HEK293T (cell line): ENCODE results near the gene POLD1.

Experiments used
- CTCF ChIA-PET: fragments of 350-600 bp; formaldehyde crosslinking; extraction: SDS; loops from one replicate; lab custom pipeline; 2021; ENCODE audit warnings: antibody characterized with exemption, inconsistent platforms; lab: Yijun Ruan, JAX
- POLR2A ChIA-PET: fragments of 350-600 bp; formaldehyde crosslinking; extraction: SDS; loops from one replicate; lab custom pipeline; 2020; ENCODE audit warnings: antibody characterized with exemption, inconsistent platforms; lab: Yijun Ruan, JAX
- DNase-seq: peaks from one replicate; pipeline ENCODE4 v3.0.0; 2012; ENCODE audit warnings: mixed read lengths; ENCODE audit errors: extremely low spot score
- ARNT ChIP-seq: fragments of 450-650 bp; IDR thresholded peaks from 2 replicates; pipeline ENCODE4 v1.6.1; 2017; ENCODE audit warnings: mild to moderate bottlenecking
- BHLHE40 ChIP-seq: fragments of 450-650 bp; IDR thresholded peaks from 2 replicates; pipeline ENCODE4 v1.6.1; 2016; ENCODE audit warnings: mild to moderate bottlenecking, moderate library complexity, borderline replicate concordance
- CTBP1 ChIP-seq: fragments of 450-650 bp; IDR thresholded peaks from 2 replicates; pipeline ENCODE4 v1.6.1; 2016; ENCODE audit warnings: borderline replicate concordance
- ELF4 ChIP-seq: fragments of 450-650 bp; IDR thresholded peaks from 2 replicates; pipeline ENCODE4 v1.6.1; 2017; ENCODE audit warnings: antibody characterized with exemption
- FOXA1 ChIP-seq: fragments of 450-650 bp; IDR thresholded peaks from 2 replicates; pipeline ENCODE4 v1.6.1; 2016; ENCODE audit warnings: mild to moderate bottlenecking
- FOXK2 ChIP-seq: fragments of 450-650 bp; IDR thresholded peaks from 2 replicates; pipeline ENCODE4 v1.6.1; 2016; ENCODE audit warnings: mild to moderate bottlenecking
- FOXM1 ChIP-seq: fragments of 450-650 bp; IDR thresholded peaks from 2 replicates; pipeline ENCODE4 v1.6.1; 2017; ENCODE audit warnings: mild to moderate bottlenecking, borderline replicate concordance
- HDGF ChIP-seq: fragments of 450-650 bp; IDR thresholded peaks from 2 replicates; pipeline ENCODE4 v1.6.1; 2017; ENCODE audit warnings: antibody characterized with exemption, borderline replicate concordance
- L3MBTL2 ChIP-seq: fragments of 450-650 bp; conservative IDR thresholded peaks from 2 replicates; pipeline ENCODE4 v1.6.1; 2016; ENCODE audit warnings: mild to moderate bottlenecking
- LEF1 ChIP-seq: fragments of 450-650 bp; IDR thresholded peaks from 2 replicates; pipeline ENCODE4 v1.6.1; 2017; ENCODE audit warnings: mild to moderate bottlenecking, borderline replicate concordance
- NFRKB ChIP-seq: fragments of 450-650 bp; IDR thresholded peaks from 2 replicates; pipeline ENCODE4 v1.6.1; 2016; ENCODE audit warnings: mild to moderate bottlenecking, moderate library complexity
- SP1 ChIP-seq: fragments of 450-650 bp; IDR thresholded peaks from 2 replicates; pipeline ENCODE4 v1.6.1; 2017
- SUZ12 ChIP-seq: fragments of 450-650 bp; IDR thresholded peaks from 2 replicates; pipeline ENCODE4 v1.6.1; 2016; ENCODE audit warnings: mild to moderate bottlenecking
- TARDBP ChIP-seq: fragments of 450-650 bp; IDR thresholded peaks from 2 replicates; pipeline ENCODE4 v1.6.1; 2016
- ZNF384 ChIP-seq: fragments of 450-650 bp; IDR thresholded peaks from 2 replicates; pipeline ENCODE4 v1.6.1; 2016
- TF ChIP-seq, protein P1 (sequence below): fragments of 450-650 bp; IDR thresholded peaks from 2 replicates; pipeline ENCODE4 v1.6.1; 2016

The POLD1 gene

GRCh38 chr19:50465986-50466705, 82.0 kb downstream of the POLD1 start:
- CTCF ChIA-PET = interaction anchor here (1.2 to 1.5 kb wide), 4 partner anchors 13 to 109 kb away, joined by 3 to 5 read pairs (median 4); no protein-coding TSS in a partner anchor
- DNase-seq = peak; percentile 52
- POLR2A ChIA-PET = no interaction called here
- TF ChIP-seq, protein P1, sequence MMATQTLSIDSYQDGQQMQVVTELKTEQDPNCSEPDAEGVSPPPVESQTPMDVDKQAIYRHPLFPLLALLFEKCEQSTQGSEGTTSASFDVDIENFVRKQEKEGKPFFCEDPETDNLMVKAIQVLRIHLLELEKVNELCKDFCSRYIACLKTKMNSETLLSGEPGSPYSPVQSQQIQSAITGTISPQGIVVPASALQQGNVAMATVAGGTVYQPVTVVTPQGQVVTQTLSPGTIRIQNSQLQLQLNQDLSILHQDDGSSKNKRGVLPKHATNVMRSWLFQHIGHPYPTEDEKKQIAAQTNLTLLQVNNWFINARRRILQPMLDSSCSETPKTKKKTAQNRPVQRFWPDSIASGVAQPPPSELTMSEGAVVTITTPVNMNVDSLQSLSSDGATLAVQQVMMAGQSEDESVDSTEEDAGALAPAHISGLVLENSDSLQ = no peak
- TF ChIP-seq BHLHE40 (no peak), LEF1 (no peak), CTBP1 (no peak), SUZ12 (no peak), NFRKB (no peak), ELF4 (no peak), ARNT (no peak), HDGF (no peak), L3MBTL2 (no peak), FOXM1 (no peak), FOXK2 (no peak), SP1 (no peak)

- TF ChIP-seq TARDBP (no peak), SP1 (no peak), ELF4 (no peak), SUZ12 (no peak)
- ChIA-PET CTCF (interaction anchor here (1.2 to 1.5 kb wide), 4 partner anchors 12 to 110 kb away, joined by 3 to 5 read pairs (median 4); no protein-coding TSS in a partner anchor), POLR2A (no interaction called here)
- no peak for DNase-seq
These were observed 82.5 kb downstream of the POLD1 start for GRCh38 chr19:50466706-50467039.

DNA sequence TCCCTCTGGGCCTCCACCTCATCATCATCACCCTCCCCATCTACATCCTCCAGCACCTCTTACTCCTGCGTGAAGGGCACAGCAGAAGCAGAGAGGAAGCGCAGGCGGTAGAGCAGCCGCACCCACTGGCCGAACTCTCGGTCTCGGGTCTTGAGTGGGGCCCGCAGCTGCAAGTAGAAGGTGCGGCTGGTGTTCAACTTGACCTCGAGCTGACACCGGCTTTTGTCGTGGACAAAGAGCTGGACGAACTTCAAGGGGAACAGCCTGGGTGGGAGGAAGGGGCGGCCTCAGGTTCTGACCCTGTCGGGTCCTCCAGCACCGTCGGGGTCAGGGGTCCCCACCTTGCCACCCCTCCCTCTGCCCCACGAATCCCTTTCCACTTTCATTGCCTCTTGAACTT, 83.4 kb downstream of the POLD1 start:
- POLR2A ChIA-PET = interaction anchor here (1.0 kb wide), 1 partner anchor 84 kb away, joined by 3 read pairs; no protein-coding TSS in a partner anchor
- CTCF ChIA-PET = no interaction called here
- no peak for TF ChIP-seq ZNF384
- no peak for TF ChIP-seq LEF1
- TF ChIP-seq ELF4 = no peak
- TF ChIP-seq FOXK2 = no peak
- no peak for TF ChIP-seq SP1
- no peak for TF ChIP-seq FOXA1
- TF ChIP-seq L3MBTL2 = no peak
- no peak for TF ChIP-seq BHLHE40
- TF ChIP-seq, protein P1 = no peak
- TF ChIP-seq CTBP1 = no peak
- TF ChIP-seq ARNT = no peak
- TF ChIP-seq TARDBP = no peak
- TF ChIP-seq FOXM1 = no peak
- TF ChIP-seq HDGF = no peak
- no peak for TF ChIP-seq SUZ12
- TF ChIP-seq NFRKB = no peak
- DNase-seq = no peak
